Measurements from ENCODE around the gene ISL2. TPM values are rescaled to one million over a fixed set of nuclear protein-coding genes. Genes with fewer than 3 reads are reported as not detected.

The ISL2 gene
- total RNA-seq, 2 experiments from 2014 or later, result 6.2 to 11.8 TPM

DNA sequence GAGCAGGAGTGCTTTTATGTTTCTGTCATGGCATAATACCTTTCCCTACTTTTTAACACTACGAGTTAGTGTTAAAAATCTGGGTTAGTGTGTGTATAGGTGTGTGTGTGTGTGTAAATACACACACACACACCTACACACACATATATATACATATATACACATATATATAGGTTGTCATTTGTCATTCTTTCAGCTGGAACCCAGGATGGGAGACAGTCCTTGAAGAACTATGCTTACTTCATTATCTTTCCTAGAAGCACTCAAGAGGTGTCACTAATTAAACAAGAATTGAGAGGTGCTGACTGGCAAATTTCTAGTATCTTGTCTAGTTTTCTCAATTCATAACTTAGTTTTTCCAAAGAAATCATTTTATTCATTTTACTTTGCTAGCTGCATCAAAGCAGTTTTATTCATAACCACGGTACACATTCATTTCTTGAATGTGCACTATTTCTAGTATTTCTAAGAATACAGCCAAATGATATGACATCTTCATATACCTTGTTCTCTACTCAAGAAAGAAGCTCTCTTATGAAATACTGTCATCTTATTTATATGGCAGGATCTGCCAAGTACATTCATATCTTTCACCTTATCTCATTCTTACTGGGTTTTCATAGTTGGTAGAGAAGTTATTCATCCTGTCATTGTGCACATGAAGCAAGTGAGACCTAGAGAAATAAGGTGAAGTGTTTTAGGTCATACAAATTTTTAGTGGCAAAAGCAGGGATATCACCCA lies 46.6 kb downstream of the ISL2 start:
- POLR2A ChIA-PET, result interaction anchor here (0.6 kb wide), 2 partner anchors 218 to 312 kb away, joined by 3 read pairs; no protein-coding TSS in a partner anchor
- no peaks in the 10 kb centered on the region for H4K20me1 ChIP-seq (ENCODE audit: insufficient read depth, low read length)
- H3K27ac ChIP-seq (ENCODE audit: low read depth, low read length, poor library complexity, severe bottlenecking), result no peak overlapping the region
- H3K36me3 ChIP-seq (ENCODE audit: insufficient read depth, low read length), result no peaks in the 10 kb centered on the region
- H3K79me2 ChIP-seq (ENCODE audit: insufficient read depth, low read depth, low read length), result no peaks in the 10 kb centered on the region
- DNase-seq (ENCODE audit: low spot score), result no peak
- H2AFZ ChIP-seq (ENCODE audit: low read length), result no peak overlapping the region
- TF ChIP-seq, protein P1, sequence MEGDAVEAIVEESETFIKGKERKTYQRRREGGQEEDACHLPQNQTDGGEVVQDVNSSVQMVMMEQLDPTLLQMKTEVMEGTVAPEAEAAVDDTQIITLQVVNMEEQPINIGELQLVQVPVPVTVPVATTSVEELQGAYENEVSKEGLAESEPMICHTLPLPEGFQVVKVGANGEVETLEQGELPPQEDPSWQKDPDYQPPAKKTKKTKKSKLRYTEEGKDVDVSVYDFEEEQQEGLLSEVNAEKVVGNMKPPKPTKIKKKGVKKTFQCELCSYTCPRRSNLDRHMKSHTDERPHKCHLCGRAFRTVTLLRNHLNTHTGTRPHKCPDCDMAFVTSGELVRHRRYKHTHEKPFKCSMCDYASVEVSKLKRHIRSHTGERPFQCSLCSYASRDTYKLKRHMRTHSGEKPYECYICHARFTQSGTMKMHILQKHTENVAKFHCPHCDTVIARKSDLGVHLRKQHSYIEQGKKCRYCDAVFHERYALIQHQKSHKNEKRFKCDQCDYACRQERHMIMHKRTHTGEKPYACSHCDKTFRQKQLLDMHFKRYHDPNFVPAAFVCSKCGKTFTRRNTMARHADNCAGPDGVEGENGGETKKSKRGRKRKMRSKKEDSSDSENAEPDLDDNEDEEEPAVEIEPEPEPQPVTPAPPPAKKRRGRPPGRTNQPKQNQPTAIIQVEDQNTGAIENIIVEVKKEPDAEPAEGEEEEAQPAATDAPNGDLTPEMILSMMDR (conservative IDR thresholded peaks at IDR 0.05; ENCODE audit: low read length), result no peak
- no peak for TF ChIP-seq EZH2phosphoT487 (IDR thresholded peaks at IDR 0.05; ENCODE audit: borderline replicate concordance, low read depth, low read length)
- H3K4me1 ChIP-seq (ENCODE audit: insufficient read depth, low read length, poor library complexity, severe bottlenecking), result no peaks in the 10 kb centered on the region
- CTCF ChIA-PET (ENCODE audit: unreplicated experiment), result no interaction called here
- H3K9me3 ChIP-seq (ENCODE audit: low read length), result no peaks in the 10 kb centered on the region
- H3K4me2 ChIP-seq (ENCODE audit: low read length), result no peak overlapping the region
- BruUV-seq (replicated peaks), result no TSS peak
- H3K9me2 ChIP-seq (ENCODE audit: insufficient read depth, low read length), result no peaks in the 10 kb centered on the region
- no peak overlapping the region for H3K4me3 ChIP-seq (ENCODE audit: low read depth, low read length, poor library complexity, severe bottlenecking)
- intact Hi-C loops (cut with micrococcal nuclease; ENCODE audit: unreplicated experiment), result no loop called here

DNA sequence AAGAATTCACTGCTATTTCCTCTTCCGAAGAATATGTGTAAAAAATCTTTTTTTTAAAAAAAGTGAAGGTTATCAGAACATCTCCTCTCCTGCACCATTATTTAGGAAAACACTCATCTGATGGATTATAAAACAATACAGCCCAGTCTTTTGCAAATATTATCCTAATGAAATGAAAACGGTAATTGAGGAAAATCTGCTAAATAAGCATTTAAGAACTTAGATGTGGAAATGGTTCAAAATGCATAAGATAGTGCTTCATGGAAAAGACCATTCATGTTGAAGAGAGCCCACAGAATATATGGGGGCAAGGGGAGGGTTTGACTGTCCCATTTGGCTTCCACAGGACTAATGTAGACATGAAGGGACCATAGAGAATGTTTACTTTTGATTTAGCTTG lies 47.8 kb downstream of the ISL2 start:
- H4K20me1 ChIP-seq (ENCODE audit: insufficient read depth, low read length), result no peaks in the 10 kb centered on the region
- no peak overlapping the region for H3K4me2 ChIP-seq (ENCODE audit: low read length)
- H3K36me3 ChIP-seq (ENCODE audit: insufficient read depth, low read length), result no peaks in the 10 kb centered on the region
- no peaks in the 10 kb centered on the region for H3K9me2 ChIP-seq (ENCODE audit: insufficient read depth, low read length)
- TF ChIP-seq, protein P1 (conservative IDR thresholded peaks at IDR 0.05; ENCODE audit: low read length), result no peak
- DNase-seq (ENCODE audit: low spot score), result no peak
- ChIA-PET CTCF (ENCODE audit: unreplicated experiment) (no interaction called here), POLR2A (no interaction called here)
- no peak overlapping the region for H3K4me3 ChIP-seq (ENCODE audit: low read depth, low read length, poor library complexity, severe bottlenecking)
- H3K4me1 ChIP-seq (ENCODE audit: insufficient read depth, low read length, poor library complexity, severe bottlenecking), result no peaks in the 10 kb centered on the region
- intact Hi-C loops (cut with micrococcal nuclease; ENCODE audit: unreplicated experiment), result no loop called here
- no peaks in the 10 kb centered on the region for H3K9me3 ChIP-seq (ENCODE audit: low read length)
- H3K79me2 ChIP-seq (ENCODE audit: insufficient read depth, low read depth, low read length), result no peaks in the 10 kb centered on the region
- BruUV-seq (replicated peaks), result no TSS peak
- H3K27ac ChIP-seq (ENCODE audit: low read depth, low read length, poor library complexity, severe bottlenecking), result no peak overlapping the region
- no peak overlapping the region for H2AFZ ChIP-seq (ENCODE audit: low read length)

DNA sequence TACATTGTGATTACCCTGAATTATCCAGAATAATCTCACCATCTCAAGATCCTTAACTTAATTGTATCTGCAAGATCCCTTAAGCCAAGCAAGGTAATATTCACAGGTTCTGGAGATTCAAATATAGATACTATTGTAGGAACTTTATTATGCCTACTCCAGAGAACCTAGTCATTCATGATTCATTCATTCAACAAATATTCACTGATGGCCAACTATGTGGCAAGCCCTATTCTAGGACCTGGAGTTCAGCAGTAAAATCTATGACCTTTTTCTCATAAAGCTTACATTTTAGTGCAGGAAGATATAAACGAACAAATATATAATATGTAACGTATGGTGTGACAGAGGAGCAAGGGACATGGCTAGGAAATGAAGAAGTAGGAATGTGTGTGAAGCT lies 49.6 kb downstream of the ISL2 start:
- Histone ChIP-seq H3K9me3 (ENCODE audit: low read length) (no peaks in the 10 kb centered on the region), H4K20me1 (ENCODE audit: insufficient read depth, low read length) (no peaks in the 10 kb centered on the region), H2AFZ (ENCODE audit: low read length) (no peak overlapping the region), H3K4me1 (ENCODE audit: insufficient read depth, low read length, poor library complexity, severe bottlenecking) (no peaks in the 10 kb centered on the region), H3K36me3 (ENCODE audit: insufficient read depth, low read length) (no peaks in the 10 kb centered on the region), H3K27ac (ENCODE audit: low read depth, low read length, poor library complexity, severe bottlenecking) (no peak overlapping the region), H3K4me3 (ENCODE audit: low read depth, low read length, poor library complexity, severe bottlenecking) (no peak overlapping the region), H3K9me2 (ENCODE audit: insufficient read depth, low read length) (no peaks in the 10 kb centered on the region), H3K4me2 (ENCODE audit: low read length) (no peak overlapping the region), H3K79me2 (ENCODE audit: insufficient read depth, low read depth, low read length) (no peaks in the 10 kb centered on the region)
- intact Hi-C loops (cut with micrococcal nuclease; ENCODE audit: unreplicated experiment), result no loop called here
- ChIA-PET CTCF (ENCODE audit: unreplicated experiment) (no interaction called here), POLR2A (no interaction called here)
- no peak for DNase-seq (ENCODE audit: low spot score)
- no TSS peak for BruUV-seq (replicated peaks)
- TF ChIP-seq, protein P1 (conservative IDR thresholded peaks at IDR 0.05; ENCODE audit: low read length), result no peak
- no peak for TF ChIP-seq EZH2phosphoT487 (IDR thresholded peaks at IDR 0.05; ENCODE audit: borderline replicate concordance, low read depth, low read length)

Data from OCI-LY7 (cell line).